ENCODE measurements around the gene ZNF775. TPM values are rescaled to one million over a fixed set of nuclear protein-coding genes. Genes with fewer than 3 reads are reported as not detected.
A peak's percentile ranks its signal among the peaks of the same experiment; 100 is the strongest.

ZNF775 gene
- total and polyA plus RNA-seq, 2 of the 13 experiments (the other 11 are each of a cell fraction or from before 2014, with no cell fraction given), result 3.1 to 3.2 TPM

- TF ChIP-seq USF2 (IDR thresholded peaks at IDR 0.05; ENCODE audit: low read depth, low read length) (no peak), USF2 (CRISPR knock-in tag; IDR thresholded peaks at IDR 0.05; ENCODE audit: borderline replicate concordance) (0 out of 2 replicates have a peak, but pooled peaks have one; percentile 17), RFX5 (IDR thresholded peaks at IDR 0.05; ENCODE audit: low read depth, low read length) (no peak), GFI1 (CRISPR knock-in tag; IDR thresholded peaks at IDR 0.05; ENCODE audit: borderline replicate concordance) (peak; percentile 73), KAT8 (CRISPR knock-in tag; IDR thresholded peaks at IDR 0.05) (peak; percentile 21; the same call in 1 of the 2 replicates), HDAC6 (IDR thresholded peaks at IDR 0.05; ENCODE audit: low read depth, low read length) (no peak), ZNF362 (CRISPR knock-in tag; IDR thresholded peaks at IDR 0.05; ENCODE audit: borderline replicate concordance) (peak; percentile 91), KDM6A (CRISPR knock-in tag; IDR thresholded peaks at IDR 0.05; ENCODE audit: low read depth) (0 out of 2 replicates have a peak, but pooled peaks have one; percentile 28), FOXP1 (IDR thresholded peaks at IDR 0.05) (no peak), FOXP1 (CRISPR knock-in tag; IDR thresholded peaks at IDR 0.05) (peak; percentile 66; the same call in 1 of the 2 replicates), GATA4 (IDR thresholded peaks at IDR 0.05; ENCODE audit: borderline replicate concordance, low read depth) (no peak), FOXK2 (IDR thresholded peaks at IDR 0.05) (peak; percentile 48; the same call in 1 of the 2 replicates), ATF7 (IDR thresholded peaks at IDR 0.05) (no peak), ATF7 (CRISPR knock-in tag; IDR thresholded peaks at IDR 0.05) (no peak), SOX6 (IDR thresholded peaks at IDR 0.05) (no peak), SOX6 (CRISPR knock-in tag; IDR thresholded peaks at IDR 0.05) (peak; percentile 81), ZFP36 (IDR thresholded peaks at IDR 0.05; ENCODE audit: borderline replicate concordance, low read depth, low read length, partially characterized antibody) (no peak), SNAPC2 (CRISPR knock-in tag; IDR thresholded peaks at IDR 0.05) (0 out of 2 replicates have a peak, but pooled peaks have one; percentile 33), MED13 (CRISPR knock-in tag; IDR thresholded peaks at IDR 0.05) (peak; percentile 24; the same call in 1 of the 2 replicates)
- TF ChIP-seq, protein P1, sequence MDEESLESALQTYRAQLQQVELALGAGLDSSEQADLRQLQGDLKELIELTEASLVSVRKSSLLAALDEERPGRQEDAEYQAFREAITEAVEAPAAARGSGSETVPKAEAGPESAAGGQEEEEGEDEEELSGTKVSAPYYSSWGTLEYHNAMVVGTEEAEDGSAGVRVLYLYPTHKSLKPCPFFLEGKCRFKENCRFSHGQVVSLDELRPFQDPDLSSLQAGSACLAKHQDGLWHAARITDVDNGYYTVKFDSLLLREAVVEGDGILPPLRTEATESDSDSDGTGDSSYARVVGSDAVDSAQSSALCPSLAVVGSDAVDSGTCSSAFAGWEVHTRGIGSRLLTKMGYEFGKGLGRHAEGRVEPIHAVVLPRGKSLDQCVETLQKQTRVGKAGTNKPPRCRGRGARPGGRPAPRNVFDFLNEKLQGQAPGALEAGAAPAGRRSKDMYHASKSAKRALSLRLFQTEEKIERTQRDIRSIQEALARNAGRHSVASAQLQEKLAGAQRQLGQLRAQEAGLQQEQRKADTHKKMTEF (CRISPR knock-in tag; IDR thresholded peaks at IDR 0.05), result peak; percentile 69; the same call in 1 of the 2 replicates
- TF ChIP-seq, protein P2, sequence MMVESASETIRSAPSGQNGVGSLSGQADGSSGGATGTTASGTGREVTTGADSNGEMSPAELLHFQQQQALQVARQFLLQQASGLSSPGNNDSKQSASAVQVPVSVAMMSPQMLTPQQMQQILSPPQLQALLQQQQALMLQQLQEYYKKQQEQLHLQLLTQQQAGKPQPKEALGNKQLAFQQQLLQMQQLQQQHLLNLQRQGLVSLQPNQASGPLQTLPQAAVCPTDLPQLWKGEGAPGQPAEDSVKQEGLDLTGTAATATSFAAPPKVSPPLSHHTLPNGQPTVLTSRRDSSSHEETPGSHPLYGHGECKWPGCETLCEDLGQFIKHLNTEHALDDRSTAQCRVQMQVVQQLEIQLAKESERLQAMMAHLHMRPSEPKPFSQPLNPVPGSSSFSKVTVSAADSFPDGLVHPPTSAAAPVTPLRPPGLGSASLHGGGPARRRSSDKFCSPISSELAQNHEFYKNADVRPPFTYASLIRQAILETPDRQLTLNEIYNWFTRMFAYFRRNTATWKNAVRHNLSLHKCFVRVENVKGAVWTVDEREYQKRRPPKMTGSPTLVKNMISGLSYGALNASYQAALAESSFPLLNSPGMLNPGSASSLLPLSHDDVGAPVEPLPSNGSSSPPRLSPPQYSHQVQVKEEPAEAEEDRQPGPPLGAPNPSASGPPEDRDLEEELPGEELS (CRISPR knock-in tag; IDR thresholded peaks at IDR 0.05), result peak; percentile 53
- TF ChIP-seq, protein P3, sequence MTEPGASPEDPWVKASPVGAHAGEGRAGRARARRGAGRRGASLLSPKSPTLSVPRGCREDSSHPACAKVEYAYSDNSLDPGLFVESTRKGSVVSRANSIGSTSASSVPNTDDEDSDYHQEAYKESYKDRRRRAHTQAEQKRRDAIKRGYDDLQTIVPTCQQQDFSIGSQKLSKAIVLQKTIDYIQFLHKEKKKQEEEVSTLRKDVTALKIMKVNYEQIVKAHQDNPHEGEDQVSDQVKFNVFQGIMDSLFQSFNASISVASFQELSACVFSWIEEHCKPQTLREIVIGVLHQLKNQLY (CRISPR knock-in tag; IDR thresholded peaks at IDR 0.05), result peak; percentile 43; the same call in 1 of the 2 replicates
These were observed 27.7 kb downstream of the ZNF775 start (continued) for GRCh38 chr7:150406567-150407421.
